Bronchial epithelial cell (primary cell): ENCODE measurements around the gene NAT10. TPM values are rescaled to one million over a fixed set of nuclear protein-coding genes. Genes with fewer than 3 reads are reported as not detected.
A peak's percentile ranks its signal among the peaks of the same experiment; 100 is the strongest.
"Not testable (repeated sequence)": the region's sequence is repeated elsewhere in the genome, so short reads cannot be mapped to it uniquely, and the experiment has no call there.

ENCODE experiments used
- DNase-seq: peaks from one replicate; pipeline ENCODE4 v3.0.0-alpha.2; 2010; ENCODE audit warnings: low read depth
- FAIRE-seq: peaks from 2 replicates; lab custom pipeline; 2011; peaks lifted over from hg19 to GRCh38; lab: Jason Lieb, UNC
- H3K27me3 ChIP-seq: 2 replicates; pipeline ENCODE4 v1.5.1; 2011; ENCODE audit warnings: low read length; ENCODE audit not compliant: control insufficient read depth, insufficient read depth
- H3K36me3 ChIP-seq: 2 replicates; pipeline ENCODE4 v1.5.1; 2011; ENCODE audit warnings: low read length; ENCODE audit not compliant: control insufficient read depth, insufficient read depth
- H3K4me3 ChIP-seq: 2 replicates; pipeline ENCODE4 v1.5.1; 2011; ENCODE audit warnings: mild to moderate bottlenecking, low read depth, low read length, control low read depth
- total RNA-seq: library from RNA; depleted of rRNA; stranded (reverse); fragments of >200 nt; gene quantifications from 2 replicates; pipeline ENCODE4 v1.2.1, GENCODE V29; 2014
- TF ChIP-seq, protein P1 (sequence below): IDR thresholded peaks from 2 replicates; pipeline ENCODE4 v1.5.1; 2011; ENCODE audit warnings: mild to moderate bottlenecking, moderate library complexity, low read length, control low read depth, inconsistent platforms; ENCODE audit not compliant: insufficient read depth, severe bottlenecking

The NAT10 gene
- total RNA-seq, 1 donor from 2014 or later: 14.0 TPM

GRCh38 chr11:34075178-34075820 is 30.1 kb upstream of the NAT10 start:
- DNase-seq (peak; percentile 49), FAIRE-seq (no peak)
- Histone ChIP-seq H3K4me3 (no peak overlapping the region), H3K27me3 (no peaks in the 10 kb centered on the region), H3K36me3 (peaks cover 7% of the 10 kb centered on the region)
- TF ChIP-seq, protein P1, sequence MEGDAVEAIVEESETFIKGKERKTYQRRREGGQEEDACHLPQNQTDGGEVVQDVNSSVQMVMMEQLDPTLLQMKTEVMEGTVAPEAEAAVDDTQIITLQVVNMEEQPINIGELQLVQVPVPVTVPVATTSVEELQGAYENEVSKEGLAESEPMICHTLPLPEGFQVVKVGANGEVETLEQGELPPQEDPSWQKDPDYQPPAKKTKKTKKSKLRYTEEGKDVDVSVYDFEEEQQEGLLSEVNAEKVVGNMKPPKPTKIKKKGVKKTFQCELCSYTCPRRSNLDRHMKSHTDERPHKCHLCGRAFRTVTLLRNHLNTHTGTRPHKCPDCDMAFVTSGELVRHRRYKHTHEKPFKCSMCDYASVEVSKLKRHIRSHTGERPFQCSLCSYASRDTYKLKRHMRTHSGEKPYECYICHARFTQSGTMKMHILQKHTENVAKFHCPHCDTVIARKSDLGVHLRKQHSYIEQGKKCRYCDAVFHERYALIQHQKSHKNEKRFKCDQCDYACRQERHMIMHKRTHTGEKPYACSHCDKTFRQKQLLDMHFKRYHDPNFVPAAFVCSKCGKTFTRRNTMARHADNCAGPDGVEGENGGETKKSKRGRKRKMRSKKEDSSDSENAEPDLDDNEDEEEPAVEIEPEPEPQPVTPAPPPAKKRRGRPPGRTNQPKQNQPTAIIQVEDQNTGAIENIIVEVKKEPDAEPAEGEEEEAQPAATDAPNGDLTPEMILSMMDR: no peak

- Histone ChIP-seq H3K36me3 (peaks cover 20% of the 10 kb centered on the region), H3K27me3 (no peaks in the 10 kb centered on the region), H3K4me3 (no peak overlapping the region)
- FAIRE-seq: no peak
- TF ChIP-seq, protein P1: no peak
- no peak for DNase-seq
These were observed 24.8 kb upstream of the NAT10 start for GRCh38 chr11:34080609-34081008.

DNA sequence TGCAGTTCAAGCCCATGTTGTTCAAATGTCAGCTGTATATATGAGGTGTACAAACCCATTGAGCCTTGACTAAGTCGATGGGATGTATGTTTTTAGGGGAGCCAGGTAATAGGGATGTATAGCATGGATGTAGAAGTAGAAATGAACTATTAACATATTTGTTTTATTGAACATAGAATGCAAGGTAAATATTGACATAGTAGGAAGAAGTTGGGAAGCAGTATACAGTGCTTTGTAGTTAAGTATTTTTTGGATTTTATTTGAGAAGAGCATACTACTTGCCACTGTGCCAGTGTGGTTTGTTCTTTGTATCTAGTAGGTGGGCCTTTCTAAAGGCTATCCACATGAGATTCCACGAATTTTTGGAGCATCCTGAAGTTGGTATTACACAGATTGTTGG is 20.8 kb upstream of the NAT10 start:
- no peak for DNase-seq
- TF ChIP-seq, protein P1: no peak
- H3K36me3 ChIP-seq: peaks cover 20% of the 10 kb centered on the region
- no peak for FAIRE-seq
- no peaks in the 10 kb centered on the region for H3K27me3 ChIP-seq
- no peak overlapping the region for H3K4me3 ChIP-seq

- peaks cover 25% of the 10 kb centered on the region for H3K36me3 ChIP-seq
- DNase-seq: no peak
These were observed 18.7 kb upstream of the NAT10 start for GRCh38 chr11:34086554-34087283.

DNA sequence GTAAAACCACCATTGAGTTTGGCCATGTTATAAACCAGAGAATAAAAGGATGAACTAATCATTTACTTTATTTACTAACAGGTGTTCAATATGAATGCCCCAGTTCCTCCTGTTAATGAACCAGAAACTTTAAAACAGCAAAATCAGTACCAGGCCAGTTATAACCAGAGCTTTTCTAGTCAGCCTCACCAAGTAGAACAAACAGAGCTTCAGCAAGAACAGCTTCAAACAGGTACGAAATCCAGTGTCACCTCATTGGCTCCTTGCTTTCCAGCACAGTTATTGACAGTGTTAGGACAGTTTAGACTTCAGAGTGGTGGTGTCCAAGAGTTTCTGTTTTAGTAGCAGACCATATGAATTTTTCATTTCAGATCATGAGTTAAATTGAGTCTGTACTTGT is 13.6 kb upstream of the NAT10 start:
- no peak for DNase-seq
- no peak for FAIRE-seq
- H3K4me3 ChIP-seq: no peak overlapping the region
- peaks cover 19% of the 10 kb centered on the region for H3K36me3 ChIP-seq
- no peaks in the 10 kb centered on the region for H3K27me3 ChIP-seq
- TF ChIP-seq, protein P1: no peak

More at GRCh38 chr11:34086554-34087283, 18.7 kb upstream of the NAT10 start:
- TF ChIP-seq, protein P1: no peak
- Histone ChIP-seq H3K27me3 (no peaks in the 10 kb centered on the region), H3K4me3 (no peak overlapping the region)
- no peak for FAIRE-seq

DNA sequence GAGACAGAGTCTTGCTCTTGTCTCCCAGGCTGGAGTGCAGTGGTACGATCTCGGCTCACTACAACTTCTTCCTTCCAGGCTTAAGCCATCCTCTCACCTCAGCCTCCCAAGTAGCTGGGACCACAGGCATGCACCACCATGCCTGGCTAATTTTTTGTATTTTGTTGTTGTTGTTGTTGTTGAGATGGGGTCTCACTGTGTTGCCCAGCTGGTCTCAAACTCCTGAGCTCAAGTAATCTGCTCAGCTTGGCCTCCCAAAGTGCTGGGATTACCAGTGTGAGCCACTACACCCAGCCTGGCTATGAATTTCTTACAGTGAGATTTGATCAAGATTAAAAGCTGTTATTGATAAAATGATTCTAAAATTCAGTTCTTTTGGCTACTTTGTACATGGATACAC is 10.5 kb upstream of the NAT10 start:
- H3K4me3 ChIP-seq, H3K27me3 ChIP-seq, DNase-seq, FAIRE-seq: not testable (repeated sequence)
- H3K36me3 ChIP-seq: peaks cover 22% of the 10 kb centered on the region
